IMR-90 (cell line): ENCODE measurements around the gene MAP2K5. TPM values are rescaled to one million over a fixed set of nuclear protein-coding genes. Genes with fewer than 3 reads are reported as not detected.

Experiments used
- ATAC-seq: fragments of 200-7000 bp; cut with Tn5 transposase; 2 replicates; pipeline ENCODE4 v1.9.1; 2020; ENCODE audit warnings: low read depth, mild to moderate bottlenecking, moderate library complexity
- BruUV-seq: library from RNA; stranded (reverse); fragments of 400-500 nt; replicated peaks from 2 replicates; lab custom pipeline; 2021; lab: Mats Ljungman, UMichigan
- CTCF ChIA-PET: fragments of 300-600 bp; formaldehyde crosslinking; extraction: SDS; loops from one replicate; lab custom pipeline; 2021; ENCODE audit warnings: antibody characterized with exemption; lab: Yijun Ruan, JAX
- POLR2A ChIA-PET: fragments of 300-600 bp; sonication (Branson Sonifier 250); formaldehyde crosslinking; loops from one replicate; lab custom pipeline; 2022; ENCODE audit warnings: antibody characterized with exemption; ENCODE audit not compliant: unreplicated experiment; lab: Charles Lee
- DNase-seq: peaks from one replicate; pipeline ENCODE4 v3.0.0; 2013
- H2AFZ ChIP-seq: replicated peaks from 2 replicates; pipeline ENCODE3; 2013; ENCODE audit warnings: low read length, mild to moderate bottlenecking; ENCODE audit not compliant: poor library complexity
- H2AK5ac ChIP-seq: 2 replicates; pipeline ENCODE4 v1.6.1; 2013; ENCODE audit warnings: low read depth, low read length, inconsistent platforms
- H2AK9ac ChIP-seq: replicated peaks from 2 replicates; pipeline ENCODE3; 2013; ENCODE audit warnings: mild to moderate bottlenecking, low read depth, low read length, moderate library complexity; ENCODE audit not compliant: poor library complexity
- H2BK120ac ChIP-seq: 2 replicates; pipeline ENCODE4 v1.6.1; 2013; ENCODE audit warnings: low read depth, low read length, inconsistent platforms
- H2BK15ac ChIP-seq: 3 replicates; pipeline ENCODE4 v1.6.1; 2013; ENCODE audit warnings: low read depth, low read length, inconsistent platforms
- H2BK20ac ChIP-seq: 2 replicates; pipeline ENCODE4 v1.6.1; 2013; ENCODE audit warnings: low read depth, mild to moderate bottlenecking, inconsistent platforms, low read length, moderate library complexity
- H2BK5ac ChIP-seq: 2 replicates; pipeline ENCODE4 v1.6.1; 2013; ENCODE audit warnings: mild to moderate bottlenecking, low read depth, low read length, inconsistent platforms; ENCODE audit not compliant: poor library complexity, severe bottlenecking
- H3K14ac ChIP-seq: replicated peaks from 2 replicates; pipeline ENCODE4 v1.6.1; 2013; ENCODE audit warnings: low read depth, low read length, inconsistent platforms
- H3K18ac ChIP-seq: 2 replicates; pipeline ENCODE4 v1.6.1; 2013; ENCODE audit warnings: low read depth, low read length, control low read depth
- H3K23ac ChIP-seq: 2 replicates; pipeline ENCODE4 v1.6.1; 2013; ENCODE audit warnings: low read depth, low read length, inconsistent platforms
- H3K27ac ChIP-seq: 2 replicates; pipeline ENCODE4 v1.5.1; 2013; ENCODE audit warnings: mild to moderate bottlenecking, control low read depth, low read length; ENCODE audit not compliant: insufficient read depth
- H3K27me3 ChIP-seq: 2 replicates; pipeline ENCODE4 v1.6.1; 2013; ENCODE audit warnings: low read length; ENCODE audit not compliant: control insufficient read depth, insufficient read depth
- H3K36me3 ChIP-seq: 2 replicates; pipeline ENCODE4 v1.6.1; 2013; ENCODE audit warnings: low read length, mixed read lengths; ENCODE audit not compliant: control insufficient read depth, insufficient read depth
- H3K4ac ChIP-seq: 2 replicates; pipeline ENCODE4 v1.6.1; 2013; ENCODE audit warnings: low read depth, low read length, inconsistent platforms
- H3K4me1 ChIP-seq: 2 replicates; pipeline ENCODE4 v1.6.1; 2013; ENCODE audit warnings: low read length, mixed read lengths; ENCODE audit not compliant: control insufficient read depth, insufficient read depth
- H3K4me2 ChIP-seq: 2 replicates; pipeline ENCODE4 v1.6.1; 2013; ENCODE audit warnings: low read depth, mild to moderate bottlenecking, control low read depth, low read length, moderate library complexity
- H3K4me3 ChIP-seq: 2 replicates; pipeline ENCODE4 v1.5.1; 2013; ENCODE audit warnings: low read depth, mild to moderate bottlenecking, control low read depth, low read length, moderate library complexity; ENCODE audit not compliant: insufficient read depth
- H3K56ac ChIP-seq: 2 replicates; pipeline ENCODE4 v1.6.1; 2013; ENCODE audit warnings: low read length, inconsistent platforms; ENCODE audit not compliant: insufficient read depth; ENCODE audit errors: extremely low read depth
- H3K79me1 ChIP-seq, 2 experiments: 2 replicates each; pipeline ENCODE4 v1.6.1; 2013; ENCODE audit warnings: low read length in 2 of 2, inconsistent platforms in 1 of 2, low read depth in 1 of 2
- H3K9ac ChIP-seq: 2 replicates; pipeline ENCODE4 v1.6.1; 2013; ENCODE audit warnings: low read depth, low read length, control low read depth
- H3K9me1 ChIP-seq: 2 replicates; pipeline ENCODE4 v1.6.1; 2013; ENCODE audit warnings: low read length, inconsistent platforms; ENCODE audit not compliant: insufficient read depth
- H3K9me3 ChIP-seq: 2 replicates; pipeline ENCODE4 v1.6.1; 2013; ENCODE audit warnings: low read length; ENCODE audit not compliant: control insufficient read depth, insufficient read depth
- H4K20me1 ChIP-seq: 2 replicates; pipeline ENCODE4 v1.6.1; 2013; ENCODE audit warnings: low read length, inconsistent platforms; ENCODE audit not compliant: insufficient read depth
- H4K5ac ChIP-seq: 2 replicates; pipeline ENCODE4 v1.6.1; 2013; ENCODE audit warnings: mild to moderate bottlenecking, low read depth, low read length, control low read depth
- H4K8ac ChIP-seq, 2 experiments: 2 replicates each; pipeline ENCODE4 v1.6.1; 2013; ENCODE audit warnings: low read depth in 2 of 2, low read length in 2 of 2, control low read depth in 1 of 2, inconsistent platforms in 1 of 2
- H4K91ac ChIP-seq: 2 replicates; pipeline ENCODE4 v1.6.1; 2013; ENCODE audit warnings: low read depth, low read length, inconsistent platforms; ENCODE audit not compliant: insufficient read depth
- CHD1 ChIP-seq: IDR thresholded peaks from 2 replicates; pipeline ENCODE4 v1.6.1; 2012; ENCODE audit warnings: low read depth, low read length, improper control_type of control experiment
- CTCF ChIP-seq: conservative IDR thresholded peaks from 2 replicates; pipeline ENCODE4 v1.5.1; 2012; ENCODE audit warnings: mild to moderate bottlenecking, low read depth, low read length, improper control_type of control experiment
- MAZ ChIP-seq: IDR thresholded peaks from 2 replicates; pipeline ENCODE4 v1.6.1; 2012; ENCODE audit warnings: low read depth, mild to moderate bottlenecking, low read length, improper control_type of control experiment, moderate library complexity, borderline replicate concordance
- MXI1 ChIP-seq: IDR thresholded peaks from 2 replicates; pipeline ENCODE4 v1.6.1; 2012; ENCODE audit warnings: low read depth, mild to moderate bottlenecking, low read length, moderate library complexity, borderline replicate concordance
- NFE2L2 ChIP-seq: fragments of 150-350 bp; IDR thresholded peaks from 2 replicates; pipeline ENCODE4 v1.6.1; 2016; ENCODE audit warnings: low read depth, mild to moderate bottlenecking, low read length
- POLR2A ChIP-seq: IDR thresholded peaks from 2 replicates; pipeline ENCODE4 v1.6.1; 2012; ENCODE audit warnings: mild to moderate bottlenecking, low read depth, low read length
- RCOR1 ChIP-seq: IDR thresholded peaks from 2 replicates; pipeline ENCODE4 v1.6.1; 2012; ENCODE audit warnings: mild to moderate bottlenecking, low read length, improper control_type of control experiment; ENCODE audit not compliant: insufficient replicate concordance
- USF2 ChIP-seq: fragments of 150-350 bp; IDR thresholded peaks from 2 replicates; pipeline ENCODE4 v1.6.1; 2017; ENCODE audit warnings: mild to moderate bottlenecking, antibody characterized with exemption, low read length, low read depth
- WGBS, 2 experiments: methylation state at CpG; one replicate each; pipeline versions ENCODE4 v1.1.5 to v1.1.7; 2013; ENCODE audit warnings: missing lambda C conversion rate in 2 of 2; ENCODE audit not compliant: insufficient read length in 1 of 2; ENCODE audit errors: extremely low coverage in 2 of 2; 5-methylcytosine and 5-hydroxymethylcytosine counted together
- dilution Hi-C: fragments of 300-500 bp; cut with HindIII; formaldehyde crosslinking; loops from one replicate; pipeline ENCODE4 v1.14.3; 2018; ENCODE audit warnings: low sequenced_read_pairs; ENCODE audit not compliant: unreplicated experiment
- in situ Hi-C: fragments of 300-500 bp; cut with MboI; formaldehyde crosslinking; loops from 3 replicates; pipeline ENCODE4 v1.14.3; 2019; ENCODE audit warnings: low sequenced_read_pairs, inconsistent platforms, mixed read lengths
- intact Hi-C: fragments of 100-400 bp; cut with micrococcal nuclease; formaldehyde crosslinking; loops from 2 replicates; pipeline ENCODE4 v1.10.0; 2022
- polyA plus RNA-seq, 3 experiments: library from polyadenylated mRNA; depleted of rRNA; stranded (reverse); fragments of >200 nt; gene quantifications; 2 replicates each; pipeline ENCODE4 v1.2.3, GENCODE V29; 2012; ENCODE audit warnings: low replicate concordance in 1 of 3
- total RNA-seq: library from RNA; depleted of rRNA; stranded (reverse); fragments of >200 nt; gene quantifications from 2 replicates; pipeline ENCODE4 v1.2.3, GENCODE V29; 2012

Gene MAP2K5
- total and polyA plus RNA-seq, 2 of the 4 experiments (the other 2 are of a cell fraction), result 1.6 to 6.1 TPM

GRCh38 chr15:67512933-67513714, 29.4 kb upstream of the MAP2K5 start:
- no peak for ATAC-seq
- Histone ChIP-seq H4K8ac (no peak overlapping the region), H4K5ac (no peak overlapping the region), H2AK5ac (no peak overlapping the region), H3K36me3 (no peaks in the 10 kb centered on the region), H3K4me1 (peaks cover 7% of the 10 kb centered on the region), H2AK9ac (no peak overlapping the region), H3K23ac (no peak overlapping the region), H2BK20ac (no peak overlapping the region), H4K20me1 (no peaks in the 10 kb centered on the region), H3K56ac (no peak overlapping the region), H3K27ac (no peak overlapping the region), H2AFZ (no peak overlapping the region), H3K18ac (no peak overlapping the region), H2BK15ac (no peak overlapping the region), H3K9me3 (no peaks in the 10 kb centered on the region), H3K9ac (no peak overlapping the region), H3K79me1 (no peaks in the 10 kb centered on the region), H3K4ac (0 out of 2 replicates have a peak overlapping the region, but pooled peaks have one; percentile 9), H3K9me1 (peaks cover 2% of the 10 kb centered on the region; the same call in 1 of the 2 replicates), H3K4me2 (no peak overlapping the region), H4K91ac (no peak overlapping the region), H2BK5ac (no peak overlapping the region), H3K27me3 (no peaks in the 10 kb centered on the region), H3K14ac (no peak overlapping the region), H2BK120ac (no peak overlapping the region), H3K4me3 (no peak overlapping the region)
- no peak for DNase-seq
- dilution Hi-C loops, result no loop called here
- POLR2A ChIA-PET, result no interaction called here
- in situ Hi-C loops, result no loop called here
- TF ChIP-seq USF2 (no peak), CHD1 (no peak), MXI1 (no peak), POLR2A (no peak), NFE2L2 (no peak), MAZ (no peak), RCOR1 (no peak), CTCF (no peak)
- intact Hi-C loops, result no loop called here
- BruUV-seq, result no TSS peak
- WGBS, 2 experiments, result 81% methylated on average over 3 of the region's 9 CpGs; no CpG with 5 or more reads in 1 of the 2 experiments
- CTCF ChIA-PET, result no interaction called here
